Right cardiac atrium (tissue), 5 donors: Measurements from ENCODE around the gene SLC43A1. TPM values are rescaled to one million over a fixed set of nuclear protein-coding genes. Genes with fewer than 3 reads are reported as not detected.

Source experiments
- ATAC-seq, 2 donors: fragments of 200-7000 bp; cut with Tn5 transposase; one replicate each; pipeline versions ENCODE4 v1.8.0 to v1.9.1; 2020; ENCODE audit warnings: moderate library complexity in 2 of 2, mild to moderate bottlenecking in 1 of 2
- DNase-seq, 3 donors: peaks; one replicate each; pipeline ENCODE4 v3.0.0-alpha.2; 2020
- H3K27ac ChIP-seq: one replicate; pipeline ENCODE4 v1.5.1; 2013; ENCODE audit warnings: mild to moderate bottlenecking, low read length, control low read depth, moderate library complexity
- H3K27me3 ChIP-seq: one replicate; pipeline ENCODE4 v1.6.1; 2013; ENCODE audit not compliant: control insufficient read depth, insufficient read depth
- H3K4me1 ChIP-seq: one replicate; pipeline ENCODE4 v1.6.1; 2013; ENCODE audit warnings: low read length; ENCODE audit not compliant: control insufficient read depth, insufficient read depth
- H3K4me3 ChIP-seq: one replicate; pipeline ENCODE4 v1.5.1; 2013; ENCODE audit warnings: low read length, control low read depth
- H3K9me3 ChIP-seq: one replicate; pipeline ENCODE4 v1.6.1; 2013; ENCODE audit warnings: low read length; ENCODE audit not compliant: control insufficient read depth
- WGBS: extraction: QIAGEN DNeasy Blood & Tissue Kit; methylation state at CpG from one replicate; pipeline ENCODE4 v1.1.7; 2013; 5-methylcytosine and 5-hydroxymethylcytosine counted together
- intact Hi-C, 4 donors: fragments of 100-400 bp; cut with DNase I; formaldehyde crosslinking; loops; one replicate each; pipeline versions ENCODE4 v1.11.0 to v1.14.0; 2022 to 2023
- long read RNA-seq, 4 donors: library from polyadenylated mRNA; unstranded; transcript quantifications; one replicate each; pipeline ENCODE4 v2.0.0, GENCODE V29; 2020 to 2021
- polyA plus RNA-seq: library from polyadenylated mRNA; stranded (reverse); fragments of 200-250 nt; gene quantifications from one replicate; pipeline ENCODE4 v1.2.3, GENCODE V29; 2013
- total RNA-seq, 4 donors: library from RNA; stranded (reverse); fragmentation: NEBNext Ultra II Directional; extraction: Animal tissue kit (Norgen Biotek cat#: 25700); gene quantifications; one replicate each; pipeline ENCODE4 v1.2.1, GENCODE V29; 2021
- donor health status: healthy with polysubstance abuse.
- donor health status: DM: no; HTN: yes; CAD: no.
- donor health status: DM: no; HTN: no; CAD: no.
- donor health status: DM: no; HTN: yes; CAD: no; lungs with severe emphysema.
- donor health status: DM: yes; HTN: yes; CAD: no.

The SLC43A1 gene
- total RNA-seq, result 1 to 10 TPM; 3.4 to 10.0 (median 8.8) TPM
- polyA plus RNA-seq, result 8.4 TPM
- long read RNA-seq, donor 1, partial matches to known transcripts, result 2 of 11 reads
- long read RNA-seq, donor 1, other reads (novel, unspliced or antisense), result 3 of 11 reads
- long read RNA-seq, donor 2, partial matches to known transcripts, result 1 of 7 reads
- long read RNA-seq, donor 2, other reads (novel, unspliced or antisense), result 5 of 7 reads
- long read RNA-seq, donor 3, transcript SLC43A1-201 (15 exons, 2,598 nt), result major isoform, 12 of 26 reads
- long read RNA-seq, donor 3, partial matches to known transcripts, result 2 of 26 reads
- long read RNA-seq, donor 3, other reads (novel, unspliced or antisense), result 11 of 26 reads
- long read RNA-seq, donor 4, partial matches to known transcripts, result 2 of 7 reads
- long read RNA-seq, donor 4, other reads (novel, unspliced or antisense), result 1 of 7 reads

DNA sequence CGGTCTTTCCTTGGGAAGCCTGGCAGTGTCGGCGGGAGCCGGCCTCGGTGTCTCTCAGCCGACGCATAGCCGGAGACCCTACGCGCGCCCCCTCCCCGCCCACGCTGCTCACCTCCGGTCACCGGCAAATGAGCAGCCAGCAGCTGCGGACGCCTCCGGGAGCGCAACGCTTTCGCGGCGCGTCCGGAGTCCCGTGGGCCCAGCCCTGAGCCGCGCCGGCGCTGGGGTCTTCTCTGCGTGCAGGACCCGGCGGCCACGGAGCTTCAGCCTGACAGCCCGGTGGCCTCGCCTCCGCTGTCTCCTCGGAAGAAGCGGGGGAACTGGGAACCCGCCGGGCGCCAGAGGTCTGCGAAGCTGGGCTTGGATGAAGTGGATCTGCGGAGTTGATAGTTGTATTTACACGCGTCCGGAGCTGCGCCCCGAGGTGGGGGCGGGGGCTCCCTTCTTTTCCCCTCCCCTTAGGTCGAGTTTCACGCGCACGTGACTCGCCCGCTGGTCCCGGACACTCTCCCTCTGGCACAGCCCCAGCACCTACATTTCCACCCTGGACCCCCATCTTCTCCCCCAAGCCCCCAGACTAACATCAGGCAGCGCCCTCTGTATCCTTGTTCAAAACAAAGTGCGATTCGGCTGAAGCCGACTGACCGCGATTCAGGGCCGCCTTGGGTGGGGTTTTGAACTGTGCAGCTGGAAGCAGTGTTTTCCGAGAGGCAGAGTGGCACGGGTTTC is at the start of gene SLC43A1:
Gene SLC43A1, minus strand, starts transcription at position 371 of the 729 bp plus-strand sequence. CDS start 1,591 bp downstream, outside the sequence.
- Histone ChIP-seq H3K4me3 (peak within 1 kb of the TSS; percentile 80), H3K27ac (peak within 1 kb of the TSS; percentile 42), H3K4me1 (no peaks in the 10 kb centered on the region), H3K27me3 (no peaks in the 10 kb centered on the region), H3K9me3 (no peaks in the 10 kb centered on the region)
- WGBS, result under 1% methylated on average over 66 of the region's 66 CpGs
- intact Hi-C loops, result no loop called here
- DNase-seq (peak; percentile 61 to 89 (median 87)), ATAC-seq (peak; percentile 83 to 87)

- Histone ChIP-seq H3K9me3 (no peaks in the 10 kb centered on the region), H3K4me1 (peaks cover 3% of the 10 kb centered on the region), H3K27me3 (no peaks in the 10 kb centered on the region), H3K4me3 (no peak overlapping the region), H3K27ac (no peak overlapping the region)
- no peak for DNase-seq
- 70% methylated on average over 4 of the region's 4 CpGs for WGBS
- intact Hi-C loops, result no loop called here
- no peak for ATAC-seq
These were observed 47.1 kb upstream of the SLC43A1 start for GRCh38 chr11:57562596-57562995.

- Histone ChIP-seq H3K27me3 (no peaks in the 10 kb centered on the region), H3K4me3 (no peak overlapping the region), H3K9me3 (no peaks in the 10 kb centered on the region), H3K27ac (no peak overlapping the region), H3K4me1 (no peaks in the 10 kb centered on the region)
- ATAC-seq (no peak), DNase-seq (no peak)
- intact Hi-C loops, result no loop called here
- WGBS, result 85% methylated on average over 4 of the region's 4 CpGs
These were observed 44.6 kb upstream of the SLC43A1 start for GRCh38 chr11:57560146-57560545.

- ATAC-seq (no peak), DNase-seq (no peak)
- intact Hi-C loops, result no loop called here
- Histone ChIP-seq H3K27ac (no peak overlapping the region), H3K9me3 (no peaks in the 10 kb centered on the region), H3K4me3 (no peak overlapping the region), H3K27me3 (no peaks in the 10 kb centered on the region), H3K4me1 (no peaks in the 10 kb centered on the region)
- WGBS, result 80% methylated on average over 8 of the region's 8 CpGs
These were observed 40.5 kb upstream of the SLC43A1 start for GRCh38 chr11:57556041-57556440.

- WGBS, result 91% methylated on average over 2 of the region's 2 CpGs
- intact Hi-C loops, result no loop called here
- no peak for ATAC-seq
These were observed 39.9 kb upstream of the SLC43A1 start for GRCh38 chr11:57555393-57555792.

DNA sequence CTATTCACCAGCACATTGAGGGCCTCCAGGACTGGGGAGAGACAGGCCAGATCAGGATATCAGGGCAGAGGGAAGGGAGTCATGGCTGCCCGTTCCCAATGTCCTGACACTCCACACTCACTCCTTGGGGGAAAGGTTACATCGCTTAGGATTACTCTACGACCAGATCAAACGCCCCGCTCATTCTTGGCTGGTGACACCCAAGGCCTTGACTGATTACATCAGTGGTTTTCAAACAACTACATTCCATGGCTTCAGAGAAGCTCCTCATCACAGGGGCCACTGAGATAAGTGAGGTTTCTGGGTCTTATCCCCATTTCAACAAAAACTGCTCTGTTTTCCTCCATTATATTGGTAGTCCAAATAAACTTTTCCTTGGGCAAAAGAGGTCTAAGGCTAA is 37.0 kb upstream of the SLC43A1 start:
- Histone ChIP-seq H3K4me3 (no peak overlapping the region), H3K4me1 (no peaks in the 10 kb centered on the region), H3K9me3 (no peaks in the 10 kb centered on the region), H3K27me3 (no peaks in the 10 kb centered on the region), H3K27ac (no peak overlapping the region)
- ATAC-seq (no peak), DNase-seq (no peak)
- intact Hi-C loops, result no loop called here
- 77% methylated on average over 5 of the region's 5 CpGs for WGBS

More at GRCh38 chr11:57555393-57555792, 39.9 kb upstream of the SLC43A1 start:
- no peak for DNase-seq
- H3K4me1 ChIP-seq, result no peaks in the 10 kb centered on the region
- no peak overlapping the region for H3K27ac ChIP-seq
- no peak overlapping the region for H3K4me3 ChIP-seq
- no peaks in the 10 kb centered on the region for H3K27me3 ChIP-seq
- no peaks in the 10 kb centered on the region for H3K9me3 ChIP-seq

GRCh38 chr11:57551941-57552340 is 36.4 kb upstream of the SLC43A1 start:
- no peaks in the 10 kb centered on the region for H3K9me3 ChIP-seq
- WGBS, result 89% methylated on average over 4 of the region's 4 CpGs
- intact Hi-C loops, result no loop called here
- H3K27me3 ChIP-seq, result no peaks in the 10 kb centered on the region
- H3K27ac ChIP-seq, result no peak overlapping the region
- H3K4me1 ChIP-seq, result no peaks in the 10 kb centered on the region
- no peak overlapping the region for H3K4me3 ChIP-seq
- DNase-seq (no peak), ATAC-seq (no peak)

GRCh38 chr11:57549983-57550382 is 34.5 kb upstream of the SLC43A1 start:
- H3K9me3 ChIP-seq, result no peaks in the 10 kb centered on the region
- H3K4me1 ChIP-seq, result no peaks in the 10 kb centered on the region
- no peak overlapping the region for H3K27ac ChIP-seq
- WGBS, result 90% methylated on average over 8 of the region's 8 CpGs
- no peak for DNase-seq
- no peak overlapping the region for H3K4me3 ChIP-seq
- ATAC-seq, result no peak
- intact Hi-C loops, result no loop called here
- H3K27me3 ChIP-seq, result no peaks in the 10 kb centered on the region

- peak in 1 of 2 donors; percentile 28 for ATAC-seq
- intact Hi-C loops, result no loop called here
- no peak for DNase-seq
- H3K27ac ChIP-seq, result no peak overlapping the region
- no peaks in the 10 kb centered on the region for H3K27me3 ChIP-seq
- no peaks in the 10 kb centered on the region for H3K9me3 ChIP-seq
- no peak overlapping the region for H3K4me3 ChIP-seq
- H3K4me1 ChIP-seq, result no peaks in the 10 kb centered on the region
- WGBS, result 33% methylated on average over 6 of the region's 6 CpGs
These were observed 32.4 kb upstream of the SLC43A1 start for GRCh38 chr11:57547854-57548377.

- ATAC-seq (no peak), DNase-seq (no peak)
- Histone ChIP-seq H3K9me3 (no peaks in the 10 kb centered on the region), H3K4me3 (no peak overlapping the region), H3K27me3 (no peaks in the 10 kb centered on the region), H3K27ac (no peak overlapping the region), H3K4me1 (no peaks in the 10 kb centered on the region)
- intact Hi-C loops, result no loop called here
- 64% methylated on average over 5 of the region's 5 CpGs for WGBS
These were observed 31.5 kb upstream of the SLC43A1 start for GRCh38 chr11:57546869-57547475.

DNA sequence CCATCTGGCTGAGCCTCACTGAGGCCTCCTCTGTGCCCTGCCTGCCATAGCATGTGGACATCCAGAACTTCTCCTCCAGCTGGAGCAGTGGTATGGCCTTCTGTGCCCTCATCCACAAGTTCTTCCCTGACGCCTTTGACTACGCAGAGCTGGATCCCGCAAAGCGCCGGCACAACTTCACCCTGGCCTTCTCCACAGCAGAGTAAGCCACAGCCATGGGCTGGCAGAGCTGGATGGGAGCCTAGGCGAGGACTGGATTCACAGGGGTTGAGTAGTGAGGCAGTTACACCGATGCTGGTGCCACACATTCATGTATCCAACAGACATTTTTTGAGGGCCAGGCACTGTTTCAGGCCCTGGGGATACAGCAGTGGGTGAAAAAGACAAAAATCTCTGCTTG is 30.9 kb upstream of the SLC43A1 start:
- DNase-seq (no peak), ATAC-seq (no peak)
- no peak overlapping the region for H3K4me3 ChIP-seq
- H3K4me1 ChIP-seq, result no peaks in the 10 kb centered on the region
- no peaks in the 10 kb centered on the region for H3K27me3 ChIP-seq
- no peak overlapping the region for H3K27ac ChIP-seq
- H3K9me3 ChIP-seq, result no peaks in the 10 kb centered on the region
- intact Hi-C loops, result no loop called here
- 96% methylated on average over 7 of the region's 7 CpGs for WGBS
